HG02678 (cell line): ENCODE measurements around the gene MZB1.
A peak's percentile ranks its signal among the peaks of the same experiment; 100 is the strongest.
"Not testable (repeated sequence)": the region's sequence is repeated elsewhere in the genome, so short reads cannot be mapped to it uniquely, and the experiment has no call there.

ENCODE experiments used
- ATAC-seq: cut with Tn5 transposase; IDR thresholded peaks from one replicate; pipeline ENCODE4 v1.9.1; 2021; ENCODE audit warnings: mild to moderate bottlenecking, moderate library complexity; ENCODE audit not compliant: unreplicated experiment

Gene MZB1

DNA sequence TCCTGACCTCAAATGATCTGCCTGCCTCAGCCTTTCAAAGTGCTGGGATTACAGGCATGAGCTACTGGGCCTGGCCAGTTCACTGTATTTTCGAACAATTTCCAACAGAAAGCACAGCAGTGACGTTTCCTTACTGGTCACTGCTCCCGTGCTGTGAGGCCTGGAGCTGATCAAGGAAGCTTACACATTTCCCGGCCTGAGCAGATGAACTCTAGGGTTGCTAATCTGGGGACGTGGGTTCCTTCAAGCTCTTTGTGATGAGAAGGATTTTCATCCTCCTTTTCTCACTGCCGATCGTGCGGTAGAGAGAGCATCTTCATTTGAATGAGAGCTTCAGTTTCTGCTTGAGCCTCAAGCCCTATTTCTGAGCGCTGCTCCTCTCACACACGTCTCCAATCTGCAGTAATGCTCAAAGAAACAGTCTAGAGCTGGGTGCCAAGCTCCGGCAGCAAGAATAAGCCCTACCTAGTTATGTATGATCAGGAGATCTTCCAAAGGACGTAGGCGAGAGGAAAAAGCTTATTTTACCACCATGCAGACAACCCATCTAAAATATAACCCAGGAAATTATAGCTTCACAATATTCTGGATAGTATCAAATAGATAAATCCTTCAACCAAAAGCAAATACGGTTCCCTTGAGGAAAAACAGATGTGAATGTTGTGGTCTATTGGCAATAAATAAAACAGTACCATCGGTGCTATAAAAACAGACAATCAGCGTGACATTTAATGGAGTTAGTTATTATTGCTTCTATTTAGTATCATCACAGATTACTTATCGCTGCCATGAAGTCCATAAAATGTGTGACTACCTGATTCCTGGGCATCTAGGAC, 21.5 kb upstream of the MZB1 start:
- no peak for ATAC-seq

- no peak for ATAC-seq
Observed at GRCh38 chr5:139410121-139410992, 20.6 kb upstream of the MZB1 start.

DNA sequence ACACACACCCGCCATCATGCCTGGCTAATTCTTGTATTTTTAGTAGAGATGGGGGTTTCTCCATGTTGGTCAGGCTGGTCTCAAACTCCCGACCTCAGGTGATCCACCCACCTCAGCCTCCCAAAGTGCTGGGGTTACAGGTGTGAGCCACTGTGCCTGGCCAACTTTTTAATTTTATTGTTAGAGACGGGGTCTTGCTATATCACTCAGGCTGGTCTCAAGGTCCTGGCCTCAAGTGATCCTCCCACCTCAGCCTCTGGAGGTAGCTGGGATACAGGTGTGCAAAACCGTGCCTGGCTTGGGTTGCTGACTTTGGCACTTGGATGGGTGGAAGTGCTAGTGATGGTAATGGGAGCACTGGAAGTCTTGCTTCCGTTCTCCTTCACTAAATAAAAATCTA, 19.4 kb upstream of the MZB1 start:
- not testable (repeated sequence) for ATAC-seq

- ATAC-seq = no peak
Observed at GRCh38 chr5:139408191-139408590, 18.5 kb upstream of the MZB1 start.

DNA sequence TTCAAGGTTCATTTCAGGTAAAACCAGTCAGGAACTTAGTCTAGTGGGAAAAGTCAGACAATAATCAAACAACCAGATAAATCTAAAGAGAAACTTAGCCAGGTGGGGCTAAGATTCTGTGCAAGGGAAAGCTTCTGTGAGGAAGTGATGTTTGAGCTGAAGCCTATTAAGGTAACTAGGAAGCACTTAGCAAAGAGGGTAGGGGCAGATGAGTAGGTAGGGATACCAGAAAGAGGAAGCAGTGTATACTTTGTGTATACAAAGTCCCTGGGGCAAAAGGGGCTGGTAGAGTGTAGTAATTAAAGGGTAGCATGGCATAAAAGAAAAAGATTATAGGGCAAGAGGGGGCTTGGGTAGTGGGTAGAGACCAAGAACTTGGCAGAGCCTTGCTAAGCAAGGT, 17.8 kb upstream of the MZB1 start:
- ATAC-seq = no peak

DNA sequence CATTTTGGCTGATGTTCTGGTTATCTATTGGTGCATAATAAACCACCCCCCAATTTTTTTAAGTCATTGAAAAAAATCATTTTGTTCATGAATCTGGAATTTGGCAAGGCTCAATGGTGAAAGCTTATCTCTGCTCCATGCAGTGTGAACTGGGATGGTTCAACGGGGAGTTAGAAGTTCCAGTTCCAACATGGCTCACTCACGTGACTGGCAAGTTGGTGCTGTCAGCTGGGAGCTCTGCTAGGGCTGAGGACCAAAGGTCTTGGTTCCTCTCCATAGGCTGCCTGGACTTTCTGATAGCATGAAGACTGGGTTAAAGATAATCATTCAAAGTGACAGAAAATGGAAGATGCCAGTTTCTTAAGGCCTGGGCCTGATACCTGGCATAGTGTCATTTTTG, 17.2 kb upstream of the MZB1 start:
- no peak for ATAC-seq

- ATAC-seq = no peak
Observed at GRCh38 chr5:139404484-139404840, 14.7 kb upstream of the MZB1 start.

GRCh38 chr5:139403787-139404483, 14.2 kb upstream of the MZB1 start, which contains the start of gene SPATA24:
TSS of gene SPATA24 (minus strand) at chr5:139404089. CDS start at chr5:139404060, 29 bp downstream.
- ATAC-seq = peak; percentile 88

DNA sequence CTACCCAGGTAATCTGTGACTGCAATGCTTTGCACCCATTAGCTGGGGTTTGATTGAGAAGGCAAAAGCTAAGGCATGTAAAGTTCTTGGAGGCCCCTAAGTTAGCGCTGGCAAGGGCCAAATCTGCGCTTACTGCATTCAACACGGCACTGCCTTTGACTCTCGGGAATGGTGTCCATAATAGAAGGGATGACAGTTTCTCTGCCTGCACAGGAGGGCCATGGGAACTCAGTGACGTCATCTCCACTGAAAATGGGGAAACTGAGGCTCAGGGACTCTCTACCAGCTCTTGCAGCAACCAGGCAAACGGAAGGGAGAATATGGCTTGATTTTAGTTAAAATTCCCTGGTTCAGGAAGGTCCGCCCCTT, 13.7 kb upstream of the MZB1 start:
- ATAC-seq = no peak

DNA sequence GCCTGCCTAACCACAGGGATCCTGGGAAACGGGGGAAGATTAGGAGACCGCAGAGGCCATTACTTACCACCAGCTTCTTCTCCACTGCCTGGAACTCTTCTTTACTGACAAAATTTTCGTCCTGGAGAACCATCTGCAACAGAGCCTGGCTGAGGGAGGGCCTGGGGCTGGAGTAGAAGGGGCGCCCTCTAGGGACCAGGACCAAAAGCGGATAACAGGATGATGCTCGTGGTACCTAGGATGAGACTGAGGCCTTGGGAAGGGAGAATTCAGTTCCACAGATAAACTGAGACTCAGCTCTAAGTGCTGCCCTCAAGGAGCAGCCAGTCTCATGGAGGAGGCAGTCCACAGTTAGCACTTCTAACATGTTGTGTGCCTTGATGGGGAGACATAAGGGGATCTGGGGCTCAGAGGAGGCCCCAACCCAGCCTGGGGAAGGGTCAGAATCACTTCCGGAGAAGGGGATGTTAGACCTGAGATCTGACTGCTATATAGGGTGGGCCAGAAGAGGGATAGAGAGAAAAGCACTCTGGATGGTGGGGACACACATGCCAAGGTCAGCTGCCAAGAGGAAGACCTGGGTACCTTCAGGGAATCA, 12.9 kb upstream of the MZB1 start:
- no peak for ATAC-seq

GRCh38 chr5:139401546-139401945, 11.8 kb upstream of the MZB1 start:
- ATAC-seq = no peak

DNA sequence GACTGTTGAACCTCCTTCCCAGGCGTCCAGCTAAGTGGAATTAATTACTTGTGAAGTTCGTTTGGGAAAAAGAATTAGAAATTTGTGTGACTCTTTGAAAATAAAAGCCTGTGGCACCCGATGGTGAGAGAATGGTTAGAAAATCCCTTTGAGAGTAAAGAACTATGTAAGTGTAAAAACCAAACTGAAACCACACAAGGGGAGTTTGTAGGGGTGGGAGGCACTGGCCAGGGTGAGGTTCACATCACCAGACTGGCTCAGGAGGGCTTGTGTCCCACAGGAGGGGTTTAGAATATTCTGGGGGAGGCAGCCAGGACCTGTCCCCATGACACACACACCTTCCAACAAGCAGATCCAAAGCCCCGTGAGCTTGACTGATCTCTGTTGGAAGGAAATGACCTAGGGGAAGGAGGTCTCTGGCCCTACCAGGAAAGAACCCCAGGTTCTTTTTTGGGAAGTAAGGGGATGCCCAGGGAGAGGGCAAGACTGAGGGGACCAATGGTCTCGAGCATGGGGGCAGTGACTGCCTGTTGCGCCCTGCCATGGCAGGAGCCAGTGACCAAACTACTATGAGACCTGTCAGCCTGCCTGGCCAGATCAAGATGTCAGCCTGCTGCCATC, 9.9 kb upstream of the MZB1 start:
- peak; percentile 21 for ATAC-seq

DNA sequence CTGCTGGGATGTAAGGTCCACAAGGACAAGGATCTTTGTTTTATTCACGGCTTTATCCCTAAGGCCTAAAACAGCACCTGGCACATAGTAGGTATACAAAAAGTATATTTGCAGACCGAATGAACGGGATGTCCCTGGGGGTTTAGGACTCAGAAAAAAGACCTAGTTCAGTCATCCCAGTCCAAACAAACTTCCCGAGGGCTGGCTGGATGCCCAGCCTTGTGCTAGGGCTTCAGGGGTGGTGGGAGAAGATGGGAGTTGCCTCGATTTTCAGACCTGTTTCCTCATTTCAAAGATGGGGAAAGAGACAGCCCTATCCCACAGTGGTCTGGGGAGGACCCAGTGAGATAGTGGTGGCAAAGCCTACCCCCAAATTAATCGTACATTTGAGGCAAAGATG, 8.2 kb upstream of the MZB1 start:
- no peak for ATAC-seq

GRCh38 chr5:139396691-139397090, 7.0 kb upstream of the MZB1 start:
- ATAC-seq = no peak

DNA sequence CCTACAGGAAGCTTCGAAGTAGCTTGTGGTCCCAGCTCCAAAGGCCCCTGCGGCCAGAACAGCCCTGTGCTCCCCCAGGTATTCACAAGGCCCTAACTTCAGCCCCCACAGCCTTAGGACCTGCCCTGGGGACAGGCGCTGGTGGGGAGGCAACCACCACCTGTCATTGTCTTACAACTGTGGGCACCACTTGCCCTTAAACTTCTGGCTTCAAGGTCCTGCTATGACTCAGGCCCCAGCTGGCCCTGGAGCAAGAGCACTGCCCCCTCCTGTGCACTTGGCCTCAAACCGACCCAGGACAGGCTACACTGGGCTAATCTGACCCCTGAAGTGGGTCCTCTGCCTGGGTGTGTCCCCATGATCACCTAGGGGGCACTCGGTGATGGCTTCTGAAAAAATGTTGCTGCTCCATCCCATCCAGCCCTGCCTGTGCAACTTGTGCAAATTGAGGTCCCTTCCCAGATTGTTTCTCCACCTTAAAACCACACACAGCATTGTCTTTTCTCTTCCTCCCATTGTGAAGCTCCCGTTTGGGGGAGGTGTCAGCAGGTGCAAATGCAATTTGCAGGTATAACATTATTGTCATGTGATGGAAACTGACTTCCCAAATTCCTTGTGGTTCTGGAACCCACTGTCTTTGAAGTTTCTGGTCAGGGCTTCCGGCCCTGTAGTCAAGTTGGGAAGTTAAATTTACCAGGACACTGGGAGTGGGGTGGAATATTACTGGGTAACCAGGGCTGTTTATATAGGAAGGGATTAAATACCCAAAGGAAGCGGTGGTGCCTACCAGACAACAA, 6.3 kb upstream of the MZB1 start:
- no peak for ATAC-seq

DNA sequence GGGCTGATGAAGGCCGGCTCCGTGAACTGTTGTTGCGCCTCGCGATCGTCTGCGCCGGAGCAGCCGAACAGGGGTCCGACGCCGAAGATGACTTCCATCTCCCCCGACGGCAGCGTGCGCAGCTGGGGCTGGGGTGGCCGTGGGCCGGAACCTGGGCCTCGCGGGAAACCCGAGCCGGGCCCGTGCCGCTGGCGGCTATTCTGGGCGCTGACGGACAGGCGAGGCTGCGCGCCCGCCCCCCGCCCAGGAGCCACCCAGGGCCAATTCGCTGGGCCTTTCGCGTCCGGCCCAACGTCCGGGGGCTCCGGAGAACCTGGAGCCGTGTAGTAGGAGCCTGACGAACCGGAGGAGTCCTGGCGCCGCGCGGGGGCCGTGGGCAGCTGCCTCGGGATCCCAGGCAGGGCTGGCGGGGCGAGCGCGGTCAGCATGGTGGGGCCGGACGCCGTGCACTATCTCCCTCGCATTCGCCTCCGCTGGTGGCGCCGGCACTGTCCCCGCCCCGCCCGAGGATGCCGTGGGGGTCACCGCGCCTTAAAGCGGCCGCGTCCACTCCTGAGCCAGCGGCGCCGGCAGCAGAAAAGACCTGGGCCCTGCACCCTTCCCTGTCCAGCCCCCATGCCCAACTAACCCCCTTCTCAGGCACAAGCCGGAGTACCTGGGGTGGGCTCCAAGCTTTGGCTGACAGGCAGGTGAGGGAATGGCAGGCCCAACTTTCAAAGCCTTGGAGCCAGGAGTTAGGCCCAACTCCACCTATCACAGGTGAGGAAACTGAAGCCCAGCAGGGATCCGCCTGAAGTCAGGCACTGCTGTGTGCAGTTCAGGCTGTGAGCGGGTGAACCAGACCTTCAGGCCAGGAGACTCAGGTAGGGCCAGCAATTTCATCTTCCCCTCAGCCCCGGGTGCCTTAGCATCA, 5.2 kb upstream of the MZB1 start, which contains the start of gene PROB1:
Gene PROB1, minus strand, starts transcription at position 451 of the 913 bp plus-strand sequence. Its CDS starts 23 bp downstream, at position 428.
- no peak for ATAC-seq

GRCh38 chr5:139394123-139394653, 4.5 kb upstream of the MZB1 start:
- ATAC-seq = no peak

- ATAC-seq = no peak
Observed at GRCh38 chr5:139393497-139394122, 3.9 kb upstream of the MZB1 start.
